HG02759 (cell line): ENCODE data around the gene CERS6.

Experiments used
- ATAC-seq: cut with Tn5 transposase; IDR thresholded peaks from one replicate; pipeline ENCODE4 v1.9.1; 2021; ENCODE audit warnings: mild to moderate bottlenecking, moderate library complexity; ENCODE audit not compliant: unreplicated experiment

Gene CERS6

GRCh38 chr2:168596881-168597655 is 141.0 kb downstream of the CERS6 start:
- no peak for ATAC-seq

DNA sequence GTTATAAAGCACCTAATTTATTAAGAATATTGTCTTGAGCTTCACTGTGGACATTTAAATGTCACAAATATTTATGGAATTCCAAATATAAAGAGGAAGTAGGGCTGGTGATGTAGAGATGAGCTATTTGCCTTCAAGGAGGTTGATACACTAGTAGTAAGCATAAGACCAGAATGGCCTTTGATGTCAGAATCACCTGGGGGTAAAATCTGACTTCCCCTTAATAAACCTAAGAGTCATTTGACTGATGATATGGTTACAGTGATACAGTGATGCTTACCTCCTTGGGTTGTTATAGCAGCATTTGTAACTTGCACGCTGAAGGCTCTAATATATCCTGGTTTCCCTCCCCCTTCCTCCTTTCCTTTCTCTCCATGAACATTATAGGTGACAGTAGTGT is 143.7 kb downstream of the CERS6 start:
- ATAC-seq: no peak

- ATAC-seq: no peak
Measured at GRCh38 chr2:168600949-168601348, 144.9 kb downstream of the CERS6 start.

DNA sequence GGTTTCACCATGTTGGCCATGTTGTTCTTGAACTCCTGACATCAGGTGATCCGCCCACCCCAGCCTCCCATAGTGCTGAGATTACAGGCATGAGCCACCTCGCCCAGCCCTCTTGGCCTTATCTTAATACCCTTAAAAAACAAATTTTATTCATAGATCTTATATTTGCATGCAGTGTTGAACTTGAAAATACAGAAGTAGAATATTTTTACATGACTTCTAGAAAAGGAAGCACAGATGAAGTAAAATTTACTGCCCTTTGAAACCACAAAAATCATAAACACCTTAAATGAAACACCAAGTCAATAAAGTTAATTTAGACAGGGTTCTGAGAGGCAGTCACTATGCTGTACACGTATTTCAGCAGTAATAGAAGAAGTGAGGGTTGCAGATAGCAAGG is 145.7 kb downstream of the CERS6 start:
- peak; percentile 67 for ATAC-seq

DNA sequence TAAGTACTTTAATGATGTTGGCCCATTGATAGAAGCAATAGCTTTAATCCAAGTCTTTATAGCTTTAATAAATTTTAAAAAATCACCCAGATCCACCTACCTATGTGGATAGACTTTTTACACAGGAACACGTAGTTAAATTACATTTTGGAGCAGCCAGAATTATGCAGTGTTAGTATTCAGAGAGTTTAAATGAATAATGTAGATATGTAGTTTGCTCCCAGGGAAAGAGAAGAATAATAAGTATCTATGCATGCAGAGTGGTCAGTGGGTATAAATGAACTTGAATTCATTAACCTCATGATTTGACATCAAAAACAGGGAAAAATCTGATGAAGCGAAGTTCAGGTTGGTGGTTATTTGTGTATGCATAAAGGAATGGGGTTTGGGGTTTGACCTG is 146.3 kb downstream of the CERS6 start:
- ATAC-seq: no peak

GRCh38 chr2:168602846-168603401 is 146.9 kb downstream of the CERS6 start:
- no peak for ATAC-seq

GRCh38 chr2:168603439-168603961 is 147.4 kb downstream of the CERS6 start:
- ATAC-seq: no peak

DNA sequence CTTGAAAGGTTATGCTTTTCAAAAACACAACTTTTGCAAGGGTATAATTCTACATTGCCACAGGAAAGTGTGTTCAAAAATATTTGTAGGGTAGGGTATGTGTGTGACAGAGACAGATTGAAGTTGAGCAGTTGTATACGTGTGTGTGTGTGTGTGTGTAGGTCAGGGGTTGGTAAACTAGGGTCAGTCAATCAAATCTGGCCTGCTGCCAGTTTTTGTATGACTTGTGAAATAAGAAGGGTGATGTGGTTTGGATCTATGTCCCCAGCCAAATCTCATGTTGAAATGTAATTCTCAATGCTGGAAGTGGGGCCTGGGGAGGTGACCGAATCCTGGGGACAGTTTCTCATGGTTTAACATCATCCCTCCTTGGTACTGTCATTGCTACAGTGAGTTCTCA is 148.2 kb downstream of the CERS6 start:
- ATAC-seq: no peak

DNA sequence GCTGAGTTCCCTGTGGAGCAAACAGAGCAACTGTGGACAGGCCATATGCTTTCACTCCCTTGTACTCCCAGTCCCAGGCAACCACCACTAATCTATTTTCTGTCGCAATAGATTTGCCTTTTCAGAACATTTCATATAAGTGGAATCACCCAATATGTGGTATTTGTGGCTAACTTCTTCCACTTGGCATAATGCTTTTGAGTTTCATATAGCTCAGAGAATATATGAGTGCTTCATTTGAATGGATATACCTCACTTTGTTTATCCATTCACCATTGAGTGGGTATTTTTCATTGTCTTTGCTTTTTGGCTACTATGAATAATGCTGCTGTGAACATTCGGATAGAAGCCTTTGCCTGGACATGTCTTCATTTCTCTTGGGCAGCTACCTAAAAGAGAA is 151.9 kb downstream of the CERS6 start:
- ATAC-seq: no peak

- ATAC-seq: no peak
Measured at GRCh38 chr2:168608796-168609195, 152.7 kb downstream of the CERS6 start.

DNA sequence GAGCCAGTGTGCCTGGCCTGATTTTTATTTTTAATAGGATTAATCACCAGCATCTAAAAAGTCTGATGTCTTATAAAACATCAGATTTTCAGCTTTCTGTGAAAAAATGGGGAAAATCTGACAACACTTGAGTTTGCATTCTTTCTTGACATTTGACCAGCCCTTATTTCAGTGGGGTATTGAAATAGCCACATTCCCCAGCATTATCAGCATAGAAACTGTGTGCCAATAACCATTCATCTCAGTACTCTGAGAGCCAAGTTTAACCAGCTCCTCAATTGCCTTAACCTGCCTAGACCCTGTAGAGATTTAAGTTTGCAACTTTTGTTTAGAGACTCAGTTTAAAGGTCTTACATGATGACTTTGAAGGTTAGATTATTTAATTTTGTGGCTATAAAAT is 155.0 kb downstream of the CERS6 start:
- no peak for ATAC-seq

DNA sequence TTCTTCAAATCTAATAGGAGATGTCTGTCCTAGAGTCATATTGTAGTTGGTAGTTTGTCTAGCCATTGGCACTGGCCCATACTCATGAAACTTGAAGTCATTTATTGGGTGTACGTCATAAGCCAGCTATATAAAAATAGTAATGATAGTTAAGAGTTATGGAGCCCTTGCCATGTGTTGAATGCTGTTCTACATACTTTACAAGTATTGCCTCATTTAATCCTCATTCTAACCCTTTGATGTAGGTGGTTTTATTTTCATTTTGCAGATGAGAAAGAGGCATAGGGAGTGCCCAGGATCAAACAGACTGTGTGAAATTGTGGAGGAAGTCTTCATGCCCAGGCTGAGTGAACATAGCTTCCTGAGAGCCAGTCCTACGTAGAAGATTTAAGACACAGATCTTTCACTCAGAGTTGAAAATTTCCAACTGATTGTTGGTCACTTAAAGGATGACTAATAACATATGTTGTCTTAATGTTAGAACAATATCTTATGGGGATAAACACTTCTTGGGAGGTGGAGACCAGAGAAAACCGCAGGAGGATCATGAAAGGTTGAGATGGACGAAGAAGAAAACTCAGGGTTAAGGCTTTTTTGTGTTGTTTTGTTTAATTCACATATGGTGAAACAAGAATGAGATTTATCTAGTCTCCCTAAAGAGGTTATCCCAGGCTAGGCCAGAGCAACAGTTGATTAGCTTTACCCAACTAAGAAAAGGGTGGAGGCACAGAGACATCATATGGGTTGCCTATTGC is 156.0 kb downstream of the CERS6 start:
- ATAC-seq: no peak

- no peak for ATAC-seq
Measured at GRCh38 chr2:168612719-168613118, 156.6 kb downstream of the CERS6 start.

DNA sequence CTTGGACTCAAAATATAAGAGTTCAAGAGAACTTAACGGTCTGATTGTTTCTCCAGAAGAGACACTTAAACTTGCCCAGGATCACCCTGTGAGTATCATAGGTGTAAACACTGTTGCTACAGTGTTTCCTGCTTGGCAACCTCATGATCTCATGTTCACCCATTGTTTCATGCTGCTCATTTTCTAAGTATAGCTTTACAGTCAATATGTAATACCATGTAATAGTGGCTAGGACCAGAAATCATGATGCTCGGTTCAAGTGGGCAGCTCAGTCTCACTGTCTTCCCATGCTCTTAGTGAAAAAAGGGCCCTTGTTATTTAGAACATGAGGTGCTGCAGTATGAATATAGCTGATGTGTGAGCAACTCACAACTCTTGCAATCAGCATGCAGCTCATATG is 157.5 kb downstream of the CERS6 start:
- no peak for ATAC-seq

DNA sequence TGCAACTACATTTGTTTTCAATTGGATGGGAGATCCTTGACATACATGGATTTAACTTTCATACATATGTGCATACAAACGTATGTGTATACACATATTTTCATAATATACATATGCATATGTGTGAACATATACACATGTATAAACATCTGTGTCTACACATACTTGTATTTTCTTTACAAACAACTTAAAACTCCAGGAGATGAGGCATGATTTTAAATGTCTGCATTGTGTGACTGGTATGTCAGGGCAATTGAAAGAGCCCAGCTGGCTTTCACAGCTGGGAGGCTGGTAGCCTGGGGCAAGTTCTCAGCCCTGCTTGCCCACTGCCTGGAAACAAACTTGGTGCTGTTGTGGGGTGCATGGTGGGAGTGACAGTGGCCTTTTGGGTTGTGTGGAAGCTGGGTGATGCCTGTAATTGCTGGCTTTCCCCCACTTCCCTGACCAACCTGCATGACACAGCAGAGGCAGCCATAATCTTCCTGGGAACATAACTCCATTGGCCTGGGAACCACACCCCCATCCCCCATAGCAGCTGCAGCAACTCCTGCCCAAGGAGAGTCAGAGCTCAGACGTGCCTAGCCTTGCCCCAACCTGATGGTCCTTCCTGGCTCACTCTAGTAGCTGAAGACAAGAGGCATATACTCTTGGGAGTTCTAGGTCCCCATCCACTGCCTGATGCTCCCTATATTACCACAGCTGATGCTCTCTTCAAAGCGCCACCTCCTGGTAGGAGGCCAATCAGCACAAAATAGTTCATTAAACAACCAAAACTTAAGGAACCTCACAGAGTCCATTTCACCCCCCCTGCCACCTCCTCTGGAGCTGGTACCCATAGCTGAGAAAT is 158.3 kb downstream of the CERS6 start:
- ATAC-seq: no peak

DNA sequence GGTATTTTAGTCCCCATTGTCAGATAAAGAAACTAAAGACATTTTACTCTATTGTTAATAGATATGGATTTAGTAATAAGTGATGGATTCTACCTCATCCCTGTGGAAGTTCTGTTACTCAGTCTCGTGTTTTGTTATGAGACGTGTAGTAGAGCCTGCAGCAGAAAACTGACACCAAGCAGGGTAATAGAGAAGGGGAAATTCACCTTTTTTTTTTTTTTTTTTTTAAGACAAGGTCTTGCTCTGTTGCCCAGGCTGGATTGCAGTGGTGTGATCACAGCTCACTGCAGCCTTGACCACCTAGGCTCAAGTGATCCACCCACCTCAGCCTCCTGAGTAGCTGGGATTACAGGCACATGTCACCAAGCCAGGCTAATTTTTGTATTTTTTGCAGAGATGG is 164.5 kb downstream of the CERS6 start:
- ATAC-seq: no peak

DNA sequence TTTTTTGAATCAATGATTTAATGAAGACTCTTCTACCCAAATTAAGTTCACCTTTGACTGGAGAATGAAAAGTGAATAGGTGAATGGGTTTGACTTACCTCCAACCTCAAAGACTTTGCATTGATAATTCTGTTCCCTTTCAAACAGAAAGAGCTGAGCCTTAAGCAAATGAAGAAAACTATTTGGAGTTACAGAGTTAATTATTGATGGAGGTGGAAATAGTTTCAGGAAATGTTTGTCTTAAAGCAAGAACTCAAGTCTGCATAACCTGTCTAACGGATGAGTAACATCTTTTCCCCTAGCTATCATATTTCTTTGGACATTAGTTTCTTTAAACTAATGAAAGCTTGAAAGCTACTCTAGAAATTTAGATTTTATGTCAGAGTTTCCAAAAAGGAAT is 166.5 kb downstream of the CERS6 start:
- ATAC-seq: no peak

DNA sequence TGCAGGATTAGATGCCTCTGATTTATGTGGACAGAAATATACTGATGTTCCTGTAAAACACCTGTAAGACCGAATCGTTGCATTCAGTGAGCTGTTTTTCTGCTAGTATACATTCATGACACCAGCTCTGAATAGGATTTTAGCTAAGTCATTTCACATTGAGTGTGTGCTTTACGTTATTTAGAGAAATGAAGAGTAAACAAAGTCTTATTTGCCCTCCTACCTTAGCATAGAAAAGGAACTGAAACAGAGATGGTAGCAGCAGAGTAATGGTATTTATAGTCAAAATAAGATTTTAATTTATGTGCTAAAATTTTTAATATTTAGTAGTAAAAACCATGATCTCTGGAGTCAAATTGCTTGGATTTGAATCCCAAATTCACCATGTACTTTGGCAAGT is 168.0 kb downstream of the CERS6 start:
- ATAC-seq: no peak

- ATAC-seq: no peak
Measured at GRCh38 chr2:168626096-168626495, 170.0 kb downstream of the CERS6 start.

DNA sequence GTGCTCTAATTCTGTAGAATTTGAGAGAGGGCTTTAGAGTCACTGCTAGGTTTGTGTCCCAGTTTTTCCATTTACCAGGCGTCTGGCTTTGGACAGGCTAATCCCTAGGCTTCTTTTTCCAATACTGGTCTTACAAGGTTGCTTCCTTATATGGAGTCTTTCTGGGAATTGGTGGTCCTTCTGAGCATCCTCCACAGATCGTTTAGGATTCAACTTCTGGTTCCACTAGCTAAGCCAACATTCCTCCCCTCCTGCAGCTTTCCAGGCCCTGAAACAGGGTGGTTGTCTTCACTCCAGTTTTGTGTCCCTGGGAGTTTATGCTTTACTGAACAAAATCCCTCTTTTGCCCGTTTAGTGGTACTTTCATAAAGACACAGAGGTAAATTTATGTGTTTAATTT is 170.6 kb downstream of the CERS6 start:
- no peak for ATAC-seq

DNA sequence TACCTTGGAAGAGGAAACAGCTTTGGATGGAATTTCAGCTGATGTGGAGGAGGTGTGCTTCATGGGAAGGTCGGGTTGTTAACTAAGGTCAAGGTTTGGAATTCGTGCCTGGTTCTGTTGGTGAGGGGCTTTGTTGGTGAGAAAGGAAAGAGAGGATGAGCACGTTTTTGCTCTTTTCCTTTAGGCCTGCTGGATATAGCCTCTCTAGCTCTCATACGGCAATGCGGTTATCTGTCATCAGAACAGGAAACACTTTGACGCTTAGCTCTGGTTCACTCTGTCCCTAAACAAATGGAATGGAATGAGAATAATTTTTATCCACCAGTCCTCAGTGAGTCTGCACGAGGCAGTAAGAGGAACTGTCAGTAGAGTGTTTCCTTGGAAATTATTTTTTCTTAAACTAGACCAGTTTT is 176.6 kb downstream of the CERS6 start:
- no peak for ATAC-seq
